Caco-2 (cell line): Measurements from ENCODE around the gene PARD3. TPM values are rescaled to one million over a fixed set of nuclear protein-coding genes. Genes with fewer than 3 reads are reported as not detected.

ENCODE experiments used
- BruUV-seq: library from RNA; stranded (reverse); fragments of 400-500 nt; replicated peaks from 2 replicates; lab custom pipeline; 2021; lab: Mats Ljungman, UMichigan
- CTCF ChIA-PET: fragments of 300-600 bp; sonication (Branson Sonifier 250); formaldehyde crosslinking; loops from one replicate; lab custom pipeline; 2022; ENCODE audit warnings: antibody characterized with exemption; lab: Charles Lee
- POLR2A ChIA-PET: fragments of 300-600 bp; sonication (Branson Sonifier 250); formaldehyde crosslinking; loops from one replicate; lab custom pipeline; 2022; ENCODE audit warnings: antibody characterized with exemption; lab: Charles Lee
- DNase-seq, 2 experiments: peaks; one replicate each; pipeline versions ENCODE4 v3.0.0 to v3.0.0-alpha.2; 2020 to 2022
- H3K27me3 ChIP-seq: replicated peaks from 2 replicates; pipeline ENCODE4 v1.6.0; 2011; ENCODE audit warnings: low read length; ENCODE audit not compliant: control insufficient read depth, insufficient read depth
- H3K36me3 ChIP-seq: 2 replicates; pipeline ENCODE4 v1.5.1; 2011; ENCODE audit warnings: low read length; ENCODE audit not compliant: control insufficient read depth, insufficient read depth
- H3K4me1 ChIP-seq: fragments of 250-450 bp; sonication (Bioruptor Pico); 2 replicates; pipeline ENCODE4 v1.5.1; 2020; ENCODE audit warnings: mild to moderate bottlenecking
- H3K4me3 ChIP-seq: 2 replicates; pipeline ENCODE4 v1.5.1; 2011; ENCODE audit warnings: low read depth, mild to moderate bottlenecking, control low read depth, low read length
- H3K9me3 ChIP-seq: fragments of 250-450 bp; sonication (Bioruptor Pico); 2 replicates; pipeline ENCODE4 v1.5.1; 2020; ENCODE audit warnings: mild to moderate bottlenecking, moderate library complexity
- H3K27ac Mint-ChIP-seq: one replicate; pipeline ENCODE4 v1.8.0; 2022; ENCODE audit warnings: mixed read lengths; ENCODE audit not compliant: unreplicated experiment
- H3K27me3 Mint-ChIP-seq: one replicate; pipeline ENCODE4 v1.8.0; 2022; ENCODE audit warnings: mixed read lengths; ENCODE audit not compliant: insufficient read depth, unreplicated experiment
- H3K36me3 Mint-ChIP-seq: one replicate; pipeline ENCODE4 v1.8.0; 2022; ENCODE audit warnings: mild to moderate bottlenecking, mixed read lengths; ENCODE audit not compliant: insufficient read depth, unreplicated experiment
- H3K4me1 Mint-ChIP-seq: one replicate; pipeline ENCODE4 v1.8.0; 2022; ENCODE audit warnings: low read depth, mixed read lengths; ENCODE audit not compliant: unreplicated experiment
- H3K4me3 Mint-ChIP-seq: one replicate; pipeline ENCODE4 v1.8.0; 2022; ENCODE audit warnings: mild to moderate bottlenecking, moderate library complexity, mixed read lengths; ENCODE audit not compliant: unreplicated experiment
- H3K9me3 Mint-ChIP-seq: one replicate; pipeline ENCODE4 v1.8.0; 2022; ENCODE audit warnings: mixed read lengths; ENCODE audit not compliant: unreplicated experiment
- CTCF ChIP-seq, 2 experiments: fragments of 200-600 bp in 1 of 2; IDR thresholded peaks; 1 replicate in 1 of 2; 2 replicates in 1 of 2; pipeline versions ENCODE4 v1.5.1 to v1.8.0; 2011 to 2022; ENCODE audit warnings: antibody characterized with exemption in 1 of 2, control low read depth in 1 of 2, inconsistent platforms in 1 of 2, low read depth in 1 of 2, low read length in 1 of 2, mild to moderate bottlenecking in 1 of 2, moderate library complexity in 1 of 2; ENCODE audit not compliant: insufficient read depth in 1 of 2, severe bottlenecking in 1 of 2, unreplicated experiment in 1 of 2
- intact Hi-C: fragments of 100-400 bp; cut with micrococcal nuclease; formaldehyde crosslinking; loops from one replicate; pipeline ENCODE4 v1.10.0; 2022; ENCODE audit not compliant: unreplicated experiment
- total RNA-seq: library from RNA; stranded (reverse); gene quantifications from 2 replicates; pipeline ENCODE4 v1.2.3, GENCODE V29; 2022

The PARD3 gene
- total RNA-seq, 1 experiment from 2014 or later, result 80.7 TPM

GRCh38 chr10:34761453-34761852 is 53.6 kb downstream of the PARD3 start:
- TF ChIP-seq CTCF (IDR thresholded peaks at IDR 0.05; ENCODE audit: insufficient read depth in 1 of 2, low read depth in 1 of 2, low read length in 1 of 2, severe bottlenecking in 1 of 2, unreplicated experiment in 1 of 2), result no peak
- no TSS peak for BruUV-seq
- ChIA-PET POLR2A (no interaction called here), CTCF (no interaction called here)
- no peak overlapping the region for H3K4me3 ChIP-seq
- H3K27me3 ChIP-seq, result no peaks in the 10 kb centered on the region
- Mint-ChIP-seq H3K36me3 (peaks cover 4% of the 10 kb centered on the region), H3K27me3 (no peaks in the 10 kb centered on the region), H3K27ac (no peak overlapping the region), H3K4me3 (no peak overlapping the region), H3K9me3 (peaks cover 16% of the 10 kb centered on the region), H3K4me1 (peaks cover 65% of the 10 kb centered on the region)
- intact Hi-C loops, result no loop called here
- no peaks in the 10 kb centered on the region for H3K9me3 ChIP-seq
- DNase-seq, result no peak
- H3K36me3 ChIP-seq, result no peaks in the 10 kb centered on the region
- peaks cover 29% of the 10 kb centered on the region for H3K4me1 ChIP-seq

GRCh38 chr10:34760606-34761005 is 54.5 kb downstream of the PARD3 start:
- Histone ChIP-seq H3K36me3 (no peaks in the 10 kb centered on the region), H3K27me3 (no peaks in the 10 kb centered on the region), H3K4me3 (no peak overlapping the region), H3K9me3 (no peaks in the 10 kb centered on the region), H3K4me1 (peaks cover 29% of the 10 kb centered on the region)
- Mint-ChIP-seq H3K27me3 (no peaks in the 10 kb centered on the region), H3K9me3 (peaks cover 16% of the 10 kb centered on the region), H3K4me1 (peaks cover 63% of the 10 kb centered on the region), H3K27ac (no peak overlapping the region), H3K36me3 (peaks cover 4% of the 10 kb centered on the region), H3K4me3 (no peak overlapping the region)
- POLR2A ChIA-PET, result interaction anchor here (0.6 kb wide), 1 partner anchor 119 kb away, joined by 3 read pairs; no protein-coding TSS in a partner anchor
- intact Hi-C loops, result no loop called here
- DNase-seq, result no peak
- no TSS peak for BruUV-seq
- CTCF ChIA-PET, result no interaction called here
- no peak for TF ChIP-seq CTCF (IDR thresholded peaks at IDR 0.05; ENCODE audit: insufficient read depth in 1 of 2, low read depth in 1 of 2, low read length in 1 of 2, severe bottlenecking in 1 of 2, unreplicated experiment in 1 of 2)

- DNase-seq, result no peak
- H3K27ac Mint-ChIP-seq, result no peak overlapping the region
- H3K36me3 Mint-ChIP-seq, result peaks cover 4% of the 10 kb centered on the region
- no peaks in the 10 kb centered on the region for H3K9me3 ChIP-seq
- H3K4me1 ChIP-seq, result peaks cover 25% of the 10 kb centered on the region
- POLR2A ChIA-PET, result no interaction called here
- CTCF ChIA-PET, result no interaction called here
- no peak overlapping the region for H3K4me3 ChIP-seq
- no TSS peak for BruUV-seq
- peaks cover 16% of the 10 kb centered on the region for H3K9me3 Mint-ChIP-seq
- H3K27me3 Mint-ChIP-seq, result no peaks in the 10 kb centered on the region
- no peaks in the 10 kb centered on the region for H3K36me3 ChIP-seq
- no peaks in the 10 kb centered on the region for H3K27me3 ChIP-seq
- no peak for TF ChIP-seq CTCF (IDR thresholded peaks at IDR 0.05; ENCODE audit: insufficient read depth in 1 of 2, low read depth in 1 of 2, low read length in 1 of 2, severe bottlenecking in 1 of 2, unreplicated experiment in 1 of 2)
- no peak overlapping the region for H3K4me3 Mint-ChIP-seq
- intact Hi-C loops, result no loop called here
- peaks cover 56% of the 10 kb centered on the region for H3K4me1 Mint-ChIP-seq
Observed at GRCh38 chr10:34759837-34760215, 55.3 kb downstream of the PARD3 start.
